ENCODE data around the gene ATP2B3. TPM values are rescaled to one million over a fixed set of nuclear protein-coding genes. Genes with fewer than 3 reads are reported as not detected.

Gene ATP2B3
- total and polyA plus RNA-seq, 11 donors = 0.12 TPM; not detected in 10

DNA sequence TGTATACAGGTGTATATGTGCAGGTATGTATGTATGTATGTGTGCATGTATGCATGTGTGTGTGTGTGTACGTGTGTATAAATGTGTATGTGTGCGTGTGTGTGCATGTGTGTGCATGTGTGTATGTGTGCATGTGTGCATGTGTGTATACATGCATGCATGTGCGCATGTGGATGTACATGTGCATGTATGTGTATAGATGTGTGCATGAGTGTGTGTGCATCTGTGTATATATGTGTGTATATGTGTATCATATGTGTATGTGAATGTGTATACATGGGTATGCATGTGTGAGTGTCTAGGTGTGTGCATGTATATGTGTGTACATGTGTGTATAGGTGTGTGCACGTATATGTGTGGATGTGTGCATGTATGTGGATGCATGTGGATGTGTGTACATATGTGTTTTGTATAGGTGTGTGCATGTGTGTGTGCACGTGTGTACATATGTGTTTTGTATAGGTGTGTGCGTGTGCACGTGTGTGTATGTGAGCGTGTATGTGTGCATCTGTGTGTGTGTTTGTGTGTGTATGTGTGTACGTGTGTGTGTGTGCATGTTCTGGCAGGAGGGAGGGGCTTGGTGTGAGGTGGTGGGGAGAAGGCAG is 16.7 kb upstream of the ATP2B3 start:
- H3K36me3 ChIP-seq = peaks cover 0 to under 1% (median 0%) of the 10 kb centered on the region in 9 donors
- 86 to 92% (median 91%) methylated on average over 9 of the region's 9 CpGs for WGBS, 4 donors
- DNase-seq (no peak), ATAC-seq (no peak)
- peaks cover 0 to 10% (median 0%) of the 10 kb centered on the region in 9 donors for H3K27me3 ChIP-seq
- H3K27ac ChIP-seq = no peak overlapping the region
- intact Hi-C loops (cut with DNase I) = loop anchor here in 2 of 10 donors (10.0 kb wide), 2 partner anchors 46 to 536 kb away; no protein-coding TSS in a partner anchor
- TF ChIP-seq, protein P1, sequence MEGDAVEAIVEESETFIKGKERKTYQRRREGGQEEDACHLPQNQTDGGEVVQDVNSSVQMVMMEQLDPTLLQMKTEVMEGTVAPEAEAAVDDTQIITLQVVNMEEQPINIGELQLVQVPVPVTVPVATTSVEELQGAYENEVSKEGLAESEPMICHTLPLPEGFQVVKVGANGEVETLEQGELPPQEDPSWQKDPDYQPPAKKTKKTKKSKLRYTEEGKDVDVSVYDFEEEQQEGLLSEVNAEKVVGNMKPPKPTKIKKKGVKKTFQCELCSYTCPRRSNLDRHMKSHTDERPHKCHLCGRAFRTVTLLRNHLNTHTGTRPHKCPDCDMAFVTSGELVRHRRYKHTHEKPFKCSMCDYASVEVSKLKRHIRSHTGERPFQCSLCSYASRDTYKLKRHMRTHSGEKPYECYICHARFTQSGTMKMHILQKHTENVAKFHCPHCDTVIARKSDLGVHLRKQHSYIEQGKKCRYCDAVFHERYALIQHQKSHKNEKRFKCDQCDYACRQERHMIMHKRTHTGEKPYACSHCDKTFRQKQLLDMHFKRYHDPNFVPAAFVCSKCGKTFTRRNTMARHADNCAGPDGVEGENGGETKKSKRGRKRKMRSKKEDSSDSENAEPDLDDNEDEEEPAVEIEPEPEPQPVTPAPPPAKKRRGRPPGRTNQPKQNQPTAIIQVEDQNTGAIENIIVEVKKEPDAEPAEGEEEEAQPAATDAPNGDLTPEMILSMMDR (IDR thresholded peaks at IDR 0.05) = no peak
- no peak for TF ChIP-seq POLR2A (IDR thresholded peaks at IDR 0.05)
- H3K4me1 ChIP-seq = peaks cover 0 to 7% (median 0%) of the 10 kb centered on the region in 12 donors
- H3K9me3 ChIP-seq = no peaks in the 10 kb centered on the region
- peak overlapping the region in 1 of 12 donors; percentile 41 for H3K4me3 ChIP-seq

DNA sequence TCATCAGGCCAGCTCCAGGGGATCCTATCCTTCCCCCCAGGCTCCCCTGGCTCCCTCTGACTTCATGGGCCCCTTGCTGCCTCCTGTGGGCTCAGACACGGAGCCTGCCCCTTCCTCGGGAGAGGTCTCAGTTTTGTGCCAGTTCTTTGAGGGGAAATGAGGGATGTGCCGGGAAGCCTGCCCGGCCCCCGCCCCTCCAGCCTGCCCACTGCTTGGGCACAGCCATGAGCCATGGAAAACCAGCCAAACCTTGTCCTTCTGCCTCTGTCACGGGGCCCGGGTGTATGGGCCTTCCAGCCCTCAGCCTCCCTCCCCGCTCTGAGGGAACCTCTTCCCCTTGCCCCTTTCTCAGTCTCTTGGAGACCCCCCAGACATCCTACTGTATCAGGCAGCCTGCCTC is 15.9 kb upstream of the ATP2B3 start:
- Histone ChIP-seq H3K27ac (no peak overlapping the region), H3K4me1 (peaks cover 0 to 7% (median 0%) of the 10 kb centered on the region in 12 donors), H3K36me3 (peaks cover 0 to 5% (median 0%) of the 10 kb centered on the region in 9 donors), H3K27me3 (peaks cover 0 to 3% (median 0%) of the 10 kb centered on the region in 9 donors), H3K4me3 (no peak overlapping the region), H3K9me3 (no peaks in the 10 kb centered on the region)
- no peak for TF ChIP-seq POLR2A (IDR thresholded peaks at IDR 0.05)
- intact Hi-C loops (cut with DNase I) = loop anchor here in 2 of 10 donors (10.0 kb wide), 2 partner anchors 47 to 537 kb away; no protein-coding TSS in a partner anchor
- ATAC-seq (no peak), DNase-seq (no peak)
- 77 to 93% (median 83%) methylated on average over 7 to 8 of the region's 8 CpGs for WGBS, 4 donors

DNA sequence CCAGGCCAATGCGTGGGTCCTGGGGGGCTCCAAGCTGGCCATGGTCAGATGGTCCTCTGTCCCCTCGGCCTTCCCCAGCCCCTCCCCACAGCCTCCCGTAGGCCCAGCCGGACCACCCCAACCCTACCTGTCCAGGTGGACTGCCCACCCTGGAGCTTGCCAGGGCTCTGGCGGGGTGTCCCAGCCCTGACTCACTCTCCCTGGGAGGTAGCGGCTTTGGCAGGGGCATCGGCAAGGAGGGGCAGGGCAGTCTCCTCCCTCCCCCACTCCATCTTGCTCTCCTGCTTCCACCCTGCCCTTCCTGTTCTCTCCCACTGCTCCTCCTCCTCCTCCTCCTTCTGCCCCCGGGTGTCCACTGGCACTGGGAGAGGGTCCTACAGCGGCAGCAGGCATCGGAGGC is 15.3 kb upstream of the ATP2B3 start:
- Histone ChIP-seq H3K9me3 (no peaks in the 10 kb centered on the region), H3K36me3 (peaks cover 0 to 5% (median 0%) of the 10 kb centered on the region in 9 donors), H3K27ac (no peak overlapping the region), H3K27me3 (peaks cover 0 to 3% (median 0%) of the 10 kb centered on the region in 9 donors), H3K4me3 (no peak overlapping the region), H3K4me1 (peaks cover 0 to 7% (median 0%) of the 10 kb centered on the region in 12 donors)
- DNase-seq (no peak), ATAC-seq (no peak)
- intact Hi-C loops (cut with DNase I) = loop anchor here in 2 of 10 donors (10.0 kb wide), 2 partner anchors 47 to 537 kb away; no protein-coding TSS in a partner anchor
- no peak for TF ChIP-seq POLR2A (IDR thresholded peaks at IDR 0.05)
- TF ChIP-seq, protein P1 (IDR thresholded peaks at IDR 0.05) = no peak
- WGBS, 4 donors = 79 to 90% (median 85%) methylated on average over 8 to 10 of the region's 10 CpGs

DNA sequence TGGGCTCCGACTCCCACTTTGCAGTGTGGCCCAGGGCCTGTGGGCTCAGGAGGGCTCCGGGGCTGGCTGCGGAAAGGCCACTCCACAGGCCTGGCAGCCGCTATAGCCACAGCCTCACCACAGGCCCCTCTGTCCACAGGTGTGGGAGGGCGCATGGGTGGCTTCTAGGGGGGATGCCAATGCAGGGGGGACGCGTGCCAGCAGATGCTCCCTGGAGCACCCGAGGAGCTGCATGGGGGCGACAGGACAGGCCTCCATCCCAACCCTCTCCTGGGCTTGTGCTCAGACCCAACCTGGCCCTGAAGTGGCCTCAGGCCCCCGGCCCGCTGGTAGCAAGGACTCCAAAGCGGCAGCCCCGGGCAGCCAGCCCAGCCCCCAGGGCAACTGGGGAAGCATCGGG is 14.6 kb upstream of the ATP2B3 start:
- Histone ChIP-seq H3K4me3 (no peak overlapping the region), H3K4me1 (peaks cover 0 to 11% (median 0%) of the 10 kb centered on the region in 12 donors), H3K27me3 (peaks cover 0 to 3% (median 0%) of the 10 kb centered on the region in 9 donors), H3K9me3 (no peaks in the 10 kb centered on the region), H3K36me3 (peaks cover 0 to 5% (median 0%) of the 10 kb centered on the region in 9 donors), H3K27ac (no peak overlapping the region)
- DNase-seq (no peak), ATAC-seq (no peak)
- 87 to 95% (median 88%) methylated on average over 5 to 14 of the region's 14 CpGs; no CpG with 5 or more reads in 1 of the 4 donors for WGBS, 4 donors
- TF ChIP-seq, protein P1 (IDR thresholded peaks at IDR 0.05) = no peak
- TF ChIP-seq POLR2A (IDR thresholded peaks at IDR 0.05) = no peak
- intact Hi-C loops (cut with DNase I) = loop anchor here in 2 of 10 donors (10.0 kb wide), 2 partner anchors 48 to 538 kb away; no protein-coding TSS in a partner anchor

Data from heart left ventricle (tissue), 16 donors.